NCI-H82 (cell line): ENCODE results near the gene FMO4.
"Not testable (repeated sequence)": the region's sequence is repeated elsewhere in the genome, so short reads cannot be mapped to it uniquely, and the experiment has no call there.

Source experiments
- DNase-seq: peaks from one replicate; lab custom pipeline; 2025; lab: John Stamatoyannopoulos, UW

FMO4 gene

DNA sequence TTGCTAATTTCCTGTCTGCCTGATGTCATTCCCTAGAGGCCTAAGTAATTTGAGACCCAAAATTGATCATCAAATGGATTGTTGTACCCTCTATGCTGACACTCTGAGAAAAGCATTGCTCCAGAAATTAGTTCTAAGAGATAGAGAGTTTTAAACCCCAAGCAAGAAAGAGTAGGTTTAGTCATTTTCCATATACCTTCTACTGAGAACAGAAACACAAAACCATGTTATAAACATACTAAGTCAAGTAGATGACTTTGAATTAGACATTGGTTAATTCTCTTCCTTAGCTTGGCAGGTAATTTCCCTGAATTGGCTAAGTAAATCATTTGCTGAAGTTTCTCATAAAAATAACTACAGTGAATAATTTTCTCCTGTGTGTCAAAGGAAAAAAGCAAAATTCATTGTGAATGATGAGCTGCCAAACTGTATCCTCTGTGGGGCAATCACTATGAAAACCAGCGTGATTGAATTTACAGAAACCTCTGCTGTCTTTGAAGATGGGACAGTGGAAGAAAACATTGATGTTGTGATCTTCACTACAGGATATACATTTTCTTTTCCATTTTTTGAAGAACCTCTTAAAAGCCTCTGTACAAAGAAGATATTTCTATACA is 20.1 kb downstream of the FMO4 start:
- DNase-seq: no peak

DNA sequence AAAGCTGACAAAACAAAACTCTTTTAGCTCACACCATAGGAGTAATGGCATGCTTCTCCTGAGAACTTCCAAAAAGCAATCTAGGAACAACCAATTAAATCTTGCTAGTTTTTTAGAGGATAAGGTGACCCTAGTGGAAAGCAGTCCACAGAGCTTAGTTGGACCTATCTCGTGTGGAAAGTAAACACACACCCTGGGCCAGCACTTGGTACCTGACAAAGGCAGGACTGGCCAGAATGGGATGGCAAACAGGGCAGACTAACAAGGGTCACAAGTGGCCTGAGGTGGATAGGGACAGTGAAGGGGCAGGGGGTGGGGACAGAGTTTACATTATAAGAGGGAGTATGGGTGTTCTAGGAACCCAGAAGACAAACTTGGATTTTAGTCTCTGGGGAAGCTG is 22.0 kb downstream of the FMO4 start:
- no peak for DNase-seq

DNA sequence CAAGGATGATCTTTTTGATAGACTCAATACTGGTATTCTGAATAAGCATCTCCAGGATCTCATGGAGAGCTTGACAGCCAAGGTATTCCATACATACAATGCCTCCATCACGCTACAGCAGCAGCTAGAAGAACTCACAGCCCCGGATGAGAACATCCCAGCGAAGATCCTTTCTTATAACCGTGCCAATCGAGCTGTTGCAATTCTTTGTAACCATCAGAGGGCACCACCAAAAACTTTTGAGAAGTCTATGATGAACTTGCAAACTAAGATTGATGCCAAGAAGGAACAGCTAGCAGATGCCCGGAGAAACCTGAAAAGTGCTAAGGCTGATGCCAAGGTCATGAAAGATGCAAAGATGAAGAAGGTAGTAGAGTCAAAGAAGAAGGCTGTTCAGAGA is 25.4 kb downstream of the FMO4 start:
- DNase-seq: not testable (repeated sequence)

DNA sequence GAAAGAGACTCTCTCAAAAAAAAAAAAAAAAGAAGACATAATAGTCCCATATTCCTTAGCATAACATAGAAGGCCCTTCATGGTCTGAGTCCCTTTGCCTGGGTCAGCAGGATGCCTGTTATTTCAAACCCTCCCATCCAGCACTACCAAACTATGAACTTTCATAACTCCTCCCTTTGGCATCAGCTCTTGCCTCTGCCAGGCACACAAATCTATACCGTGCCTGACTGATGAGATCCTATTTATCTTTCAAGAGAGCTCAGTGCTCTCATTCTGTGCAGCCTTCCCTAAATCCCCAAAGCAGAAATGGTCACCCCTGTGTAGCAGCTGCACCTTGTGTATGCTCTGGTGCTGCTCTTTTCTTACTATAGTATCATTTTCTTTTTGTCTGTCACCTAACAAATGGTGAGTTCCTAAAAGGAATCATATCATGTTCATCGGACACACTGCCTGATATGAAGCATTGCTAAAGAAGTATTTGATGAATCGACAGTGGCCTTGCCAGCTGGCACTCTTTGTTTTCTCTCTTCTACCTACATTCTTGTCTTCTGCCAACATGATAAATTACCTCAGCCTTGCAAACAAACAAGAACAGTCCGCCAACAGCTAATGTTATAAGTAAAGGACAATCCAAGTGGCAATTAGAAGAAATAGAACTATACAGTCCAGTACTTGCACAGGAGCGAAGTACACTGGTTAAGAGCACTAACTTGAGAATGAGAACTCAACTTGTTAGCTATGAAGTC is 29.9 kb downstream of the FMO4 start:
- DNase-seq: no peak

DNA sequence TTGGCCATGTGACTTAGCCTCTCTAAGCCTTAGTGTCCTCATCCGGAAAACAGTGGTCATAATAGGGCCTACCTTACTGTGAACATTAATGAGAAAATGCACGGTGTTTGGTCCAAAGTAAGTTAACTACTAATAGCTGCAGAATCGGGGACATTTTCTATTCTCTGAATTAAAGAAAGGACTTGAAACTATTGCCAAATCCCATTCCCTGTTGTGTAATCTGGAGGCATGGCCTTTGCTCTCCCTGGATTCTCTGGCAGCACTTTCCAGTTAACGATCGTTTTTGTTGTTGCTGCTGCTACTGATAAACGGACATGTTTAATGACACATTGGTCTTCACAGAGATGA is 30.5 kb downstream of the FMO4 start:
- DNase-seq: no peak

DNA sequence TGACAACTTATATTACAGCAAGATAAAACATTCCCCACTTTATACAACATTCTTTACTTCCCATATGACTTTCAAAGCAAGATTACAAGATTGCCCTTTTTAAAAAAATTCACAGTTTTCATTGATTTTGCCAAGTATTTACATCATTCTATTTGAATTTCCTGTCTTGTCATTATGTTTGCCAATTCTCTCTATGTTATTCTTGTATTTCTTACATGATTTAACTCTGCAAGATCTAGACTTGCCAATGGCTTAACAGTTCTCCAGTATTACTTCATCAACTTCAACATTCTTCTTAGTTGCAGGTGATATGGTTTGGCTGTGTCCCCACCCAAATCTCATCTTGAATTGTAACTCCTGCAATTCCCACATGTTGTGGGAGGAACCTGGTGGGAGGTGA is 31.6 kb downstream of the FMO4 start:
- no peak for DNase-seq

DNA sequence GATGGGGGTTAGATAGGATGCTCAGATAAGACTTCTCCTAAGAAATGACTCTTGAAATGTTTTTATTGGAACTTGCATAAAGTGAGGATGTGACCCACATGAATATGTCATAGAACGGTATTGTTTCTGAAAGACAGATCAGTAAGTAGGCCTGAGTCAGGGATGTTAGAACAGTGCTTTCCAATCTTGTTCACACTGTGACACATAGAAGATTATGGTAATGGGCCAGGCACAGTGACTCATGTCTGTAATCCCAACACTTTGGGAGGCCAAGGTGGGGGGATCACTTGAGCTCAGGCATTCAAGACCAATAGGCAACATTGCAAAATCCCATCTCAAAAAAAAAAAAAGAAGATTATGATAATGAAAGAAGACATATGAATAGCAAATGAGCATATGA is 32.9 kb downstream of the FMO4 start:
- peak; percentile 17 for DNase-seq

DNA sequence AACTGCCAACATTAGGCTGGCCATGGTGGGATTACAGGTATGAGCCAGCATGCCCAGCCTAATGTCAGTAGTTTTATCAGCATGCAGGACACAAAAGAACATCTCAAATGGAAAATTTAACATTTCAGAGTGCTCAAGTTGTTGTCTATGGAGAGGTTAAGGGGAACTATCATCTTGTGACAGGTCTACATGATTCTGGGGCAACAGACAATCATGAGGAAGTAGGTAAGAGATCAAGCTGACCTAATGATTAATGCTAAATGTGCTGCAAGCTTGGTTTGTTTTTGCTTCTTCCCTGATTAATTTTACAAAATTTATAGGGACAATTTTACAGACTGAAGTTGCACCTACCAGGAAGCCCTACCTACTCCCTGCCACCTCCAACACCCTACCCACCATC is 36.6 kb downstream of the FMO4 start:
- no peak for DNase-seq

DNA sequence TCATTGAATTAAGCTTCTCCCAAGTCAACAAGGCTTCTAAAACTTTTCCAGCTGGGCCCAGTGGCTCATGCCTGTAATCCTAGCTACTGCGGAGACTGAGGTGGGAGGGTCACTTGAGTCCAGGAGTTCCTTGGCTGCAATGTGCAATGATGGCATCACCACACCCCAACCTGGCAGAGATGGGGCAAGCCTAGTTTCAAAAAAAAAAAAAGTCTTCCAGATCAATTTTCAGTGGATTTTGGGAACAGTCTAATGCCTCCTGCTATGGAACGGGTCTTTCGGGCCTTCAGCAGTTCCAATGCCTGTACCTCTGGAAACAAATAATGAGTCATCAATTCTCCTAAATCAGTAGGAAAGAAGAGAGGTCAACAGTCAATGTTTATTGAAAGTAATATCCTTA is 38.0 kb downstream of the FMO4 start:
- peak; percentile 23 for DNase-seq

DNA sequence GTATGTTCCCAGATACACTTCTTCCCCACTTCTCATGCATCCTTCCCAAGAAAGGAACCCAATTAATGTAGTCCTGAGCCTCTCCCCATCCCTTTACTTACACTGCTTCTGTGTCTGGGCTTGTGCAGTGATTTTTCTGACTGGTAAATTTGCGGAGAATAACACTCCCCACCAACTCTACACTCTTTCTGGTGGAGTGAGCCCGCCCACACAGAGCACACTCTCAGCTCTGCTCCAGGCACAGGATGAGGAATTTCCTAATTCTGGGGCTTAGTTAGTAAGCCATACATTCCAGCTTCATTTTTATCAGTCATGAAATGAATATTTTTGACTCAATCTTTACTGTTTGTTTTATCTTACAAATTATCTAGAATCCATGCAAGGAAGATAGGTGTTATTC is 38.6 kb downstream of the FMO4 start:
- no peak for DNase-seq

DNA sequence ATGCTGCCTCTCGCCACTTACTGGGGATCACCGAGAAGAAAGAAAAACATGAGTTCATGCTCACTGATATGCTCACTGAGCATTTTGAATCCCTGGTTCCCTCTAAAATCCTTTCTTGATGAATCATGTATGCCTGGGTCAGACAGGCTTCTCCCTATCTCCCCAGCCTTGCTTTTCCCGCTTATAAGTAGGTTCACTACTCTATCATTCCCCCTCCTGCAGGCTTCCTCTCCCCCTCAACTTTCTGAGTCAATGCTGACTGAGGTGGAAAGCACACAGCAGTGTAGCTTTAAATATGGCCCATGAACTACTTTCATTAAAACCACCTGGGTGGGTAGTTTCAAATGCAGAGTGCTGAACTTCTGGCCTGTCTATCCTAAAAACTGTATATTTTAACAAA is 41.7 kb downstream of the FMO4 start:
- no peak for DNase-seq

DNA sequence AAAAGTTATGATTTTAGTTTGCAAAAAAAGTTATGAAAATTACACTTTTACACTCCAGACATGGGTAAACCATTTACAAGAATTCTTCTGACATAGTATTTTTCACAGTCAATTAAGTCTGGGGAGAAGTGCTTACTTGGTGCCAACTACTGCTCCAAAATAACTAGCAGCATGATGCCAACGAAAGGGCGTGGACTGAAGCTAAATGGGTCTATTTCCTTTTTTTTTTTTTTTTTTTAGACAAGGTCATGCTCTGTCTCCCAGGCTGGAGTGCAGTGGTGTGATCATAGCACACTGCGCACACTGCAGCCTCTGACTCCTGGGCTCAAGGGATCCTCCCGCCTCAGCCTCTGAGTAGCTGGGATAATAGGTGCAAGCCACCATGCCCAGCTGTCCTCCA is 43.2 kb downstream of the FMO4 start:
- DNase-seq: no peak

DNA sequence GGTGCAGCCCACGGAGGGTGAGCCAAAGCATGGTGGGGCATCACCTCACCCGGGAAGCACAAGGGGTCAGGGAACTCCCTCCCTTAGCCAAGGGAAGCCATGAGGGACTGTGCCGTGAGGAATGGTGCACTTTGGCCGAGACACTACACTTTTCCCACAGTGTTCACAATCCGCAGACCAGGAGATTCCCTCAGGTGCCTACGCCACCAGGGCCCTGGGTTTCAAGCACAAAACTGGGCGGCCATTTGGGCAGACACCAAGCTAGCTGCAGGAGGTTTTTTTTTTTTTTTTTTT is 45.3 kb downstream of the FMO4 start:
- not testable (repeated sequence) for DNase-seq

DNA sequence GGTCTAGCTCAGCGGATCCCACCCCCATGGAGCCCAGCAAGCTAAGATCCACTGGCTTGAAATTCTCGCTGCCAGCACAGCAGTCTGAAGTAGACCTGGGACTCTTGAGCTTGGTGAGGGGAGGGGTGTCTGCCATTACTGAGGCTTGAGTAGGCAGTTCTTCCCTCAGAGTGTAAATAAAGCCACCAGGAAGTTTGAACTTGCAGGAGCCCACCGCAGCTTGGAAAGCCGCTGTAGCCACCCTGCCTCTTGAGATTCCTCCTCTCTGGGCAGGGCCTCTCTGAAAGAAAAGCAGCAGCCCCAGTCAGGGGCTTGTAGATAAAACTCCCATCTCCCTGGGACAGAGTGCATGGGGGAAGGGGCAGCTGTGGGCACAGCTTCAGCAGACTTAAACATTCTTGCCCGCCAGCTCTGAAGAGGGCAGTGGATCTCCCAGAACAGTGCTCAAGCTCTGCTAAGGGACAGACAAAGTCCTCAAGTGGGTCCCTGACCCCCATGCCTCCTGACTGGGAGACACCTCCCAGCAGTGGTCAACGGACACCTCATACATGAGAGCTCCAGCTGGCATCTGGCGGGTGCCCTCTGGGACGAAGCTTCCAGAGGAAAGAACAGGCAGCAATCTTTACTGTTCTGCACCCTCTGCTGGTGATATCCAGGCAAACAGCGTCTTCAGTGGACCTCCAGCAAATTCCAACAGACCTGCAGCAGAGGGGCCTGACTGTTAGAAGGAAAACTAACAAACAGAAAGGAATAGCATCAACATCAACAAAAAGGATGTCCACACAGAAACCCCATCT is 45.9 kb downstream of the FMO4 start:
- not testable (repeated sequence) for DNase-seq

DNA sequence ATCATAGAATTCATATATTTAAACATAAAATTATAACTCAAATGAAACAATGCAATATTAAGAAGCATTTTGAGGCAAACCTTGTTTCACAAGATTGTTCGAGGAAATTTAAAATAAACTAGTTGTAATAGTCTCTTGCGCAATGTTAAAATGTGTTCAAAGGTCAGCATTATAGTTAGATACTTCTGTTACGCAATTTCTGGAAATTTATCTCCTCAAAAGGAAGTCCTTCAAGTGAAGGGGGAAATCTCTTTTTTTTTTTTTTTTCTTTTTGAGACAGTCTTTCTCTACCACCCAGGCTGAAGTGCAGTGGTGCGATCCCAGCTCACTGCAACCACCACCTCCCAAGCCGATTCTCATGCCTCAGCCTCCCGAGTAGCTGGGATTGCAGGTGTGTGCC is 52.1 kb downstream of the FMO4 start:
- no peak for DNase-seq

DNA sequence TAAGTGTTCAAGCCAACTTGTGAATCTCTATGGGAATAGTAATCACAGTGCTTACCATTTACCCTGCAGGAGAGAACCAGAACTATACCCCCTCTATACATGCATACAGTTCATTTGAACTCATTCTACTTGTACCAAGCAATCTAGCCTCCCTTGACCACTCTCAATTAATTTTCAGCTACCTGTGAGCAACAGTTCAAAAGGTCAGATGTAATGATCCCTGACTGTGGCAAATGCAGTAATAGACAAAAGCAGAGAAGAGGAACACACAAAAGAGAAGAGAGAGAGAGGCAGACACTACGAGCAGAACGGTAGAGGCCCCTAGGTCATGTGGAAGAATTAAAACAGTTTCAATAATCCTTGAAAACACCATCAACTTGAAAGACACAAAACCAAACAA is 52.8 kb downstream of the FMO4 start:
- no peak for DNase-seq

DNA sequence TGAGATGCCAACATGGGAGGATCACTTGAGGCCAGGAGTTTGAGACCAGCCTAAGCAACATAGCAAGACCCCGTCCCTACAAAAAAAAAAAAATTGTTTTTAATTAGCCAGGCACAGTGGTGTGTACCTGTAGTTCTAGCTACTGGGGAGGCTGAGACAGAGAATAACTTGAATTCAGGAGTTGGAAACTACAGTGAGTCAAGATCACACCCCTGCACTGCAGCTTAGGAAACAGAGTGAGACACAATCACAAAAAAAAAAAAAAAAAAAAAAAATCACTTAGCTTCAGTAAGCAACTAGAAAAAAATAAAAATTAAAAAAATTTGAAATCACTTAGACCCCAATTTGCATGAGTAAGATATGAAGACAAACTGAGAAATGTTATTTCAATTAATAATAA is 53.5 kb downstream of the FMO4 start:
- DNase-seq: no peak

DNA sequence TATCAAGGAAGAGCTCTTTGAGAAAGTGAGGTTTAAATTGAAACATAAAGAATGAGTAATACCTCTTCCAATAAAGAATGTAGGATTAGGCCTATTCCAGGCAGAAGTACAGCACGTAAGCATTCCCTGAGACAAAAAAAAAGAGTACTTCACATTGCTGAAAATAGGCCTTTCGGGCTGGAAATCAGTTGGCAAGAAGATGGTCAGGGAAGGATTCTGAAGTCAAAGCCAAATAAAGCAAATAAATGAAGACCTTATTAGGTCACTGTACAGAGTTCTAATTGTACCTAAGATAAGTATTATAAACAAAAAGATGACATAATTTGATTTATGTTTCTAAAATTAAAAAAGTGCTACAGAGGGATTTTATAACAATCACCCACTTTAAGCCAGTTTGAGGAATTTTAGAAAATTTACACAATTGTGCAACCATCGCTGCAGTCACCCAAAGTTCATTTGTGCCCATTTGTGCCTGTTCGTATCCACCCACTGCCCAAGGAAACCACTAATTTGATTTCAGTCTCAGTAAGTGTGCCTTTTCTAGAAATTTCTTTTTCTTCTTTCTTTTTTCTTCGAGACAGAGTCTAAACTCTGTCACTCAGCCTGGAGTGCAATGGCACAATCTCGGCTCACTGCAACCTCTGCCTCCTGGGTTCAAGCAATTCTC is 58.6 kb downstream of the FMO4 start:
- no peak for DNase-seq

DNA sequence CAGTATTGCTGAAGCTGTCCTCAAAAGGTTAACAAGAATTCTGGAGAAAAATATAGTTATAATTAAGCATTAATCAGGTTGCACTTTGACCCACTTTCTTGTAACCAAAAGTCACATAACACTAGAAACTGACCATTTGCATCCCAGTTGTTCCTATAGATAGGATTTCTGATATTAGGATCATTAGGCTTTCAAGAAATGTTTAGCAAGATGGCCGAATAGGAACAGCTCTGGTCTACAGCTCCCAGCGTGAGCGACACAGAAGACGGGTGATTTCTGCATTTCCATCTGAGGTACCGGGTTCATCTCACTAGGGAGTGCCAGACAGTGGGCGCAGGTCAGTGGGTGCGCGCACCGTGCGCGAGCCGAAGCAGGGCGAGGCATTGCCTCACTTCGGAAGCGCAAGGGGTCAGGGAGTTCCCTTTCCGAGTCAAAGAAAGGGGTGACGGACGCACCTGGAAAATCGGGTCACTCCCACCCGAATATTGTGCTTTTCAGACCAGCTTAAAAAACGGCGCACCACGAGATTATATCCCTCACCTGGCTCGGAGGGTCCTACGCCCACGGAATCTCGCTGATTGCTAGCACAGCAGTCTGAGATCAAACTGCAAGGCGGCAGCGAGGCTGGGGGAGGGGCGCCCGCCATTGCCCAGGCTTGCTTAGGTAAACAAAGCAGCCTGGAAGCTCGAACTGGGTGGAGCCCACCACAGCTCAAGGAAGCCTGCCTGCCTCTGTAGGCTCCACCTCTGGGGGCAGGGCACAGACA is 59.6 kb downstream of the FMO4 start:
- not testable (repeated sequence) for DNase-seq

DNA sequence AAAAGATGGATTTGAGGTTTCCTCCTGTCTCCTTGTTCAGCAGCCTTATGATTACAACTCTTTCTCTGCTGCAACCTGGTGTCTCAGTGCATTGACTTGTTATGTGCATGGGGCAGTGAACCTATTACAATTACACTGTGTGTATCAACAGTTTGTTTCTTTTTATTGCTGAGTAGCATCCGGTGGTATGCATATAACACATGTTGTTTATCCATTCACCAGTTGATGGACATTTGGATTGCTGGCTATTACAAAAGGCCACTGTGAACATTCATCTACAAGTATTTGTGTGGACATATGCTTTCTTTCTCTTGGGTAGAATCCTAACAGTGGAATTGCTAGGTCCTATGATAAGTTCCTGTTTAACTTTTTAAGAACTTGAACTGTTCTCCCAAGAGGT is 65.9 kb downstream of the FMO4 start:
- no peak for DNase-seq

DNA sequence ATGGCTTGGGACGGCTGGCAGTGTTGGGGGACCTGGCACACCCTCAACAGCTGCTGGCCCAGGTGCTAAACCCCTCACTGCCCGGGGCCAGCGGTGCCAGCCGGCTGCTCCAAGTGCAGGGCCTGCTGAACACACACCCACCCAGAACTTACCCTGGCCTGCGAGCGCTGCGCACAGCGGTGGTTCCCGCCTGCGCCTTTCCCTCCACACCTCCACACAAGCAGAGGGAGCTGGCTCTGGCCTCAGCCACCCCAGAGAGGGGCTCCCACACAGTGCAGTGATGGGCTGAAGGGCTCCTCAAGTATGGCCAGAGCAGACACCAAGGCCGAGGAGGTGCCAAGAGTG is 67.9 kb downstream of the FMO4 start:
- DNase-seq: no peak

DNA sequence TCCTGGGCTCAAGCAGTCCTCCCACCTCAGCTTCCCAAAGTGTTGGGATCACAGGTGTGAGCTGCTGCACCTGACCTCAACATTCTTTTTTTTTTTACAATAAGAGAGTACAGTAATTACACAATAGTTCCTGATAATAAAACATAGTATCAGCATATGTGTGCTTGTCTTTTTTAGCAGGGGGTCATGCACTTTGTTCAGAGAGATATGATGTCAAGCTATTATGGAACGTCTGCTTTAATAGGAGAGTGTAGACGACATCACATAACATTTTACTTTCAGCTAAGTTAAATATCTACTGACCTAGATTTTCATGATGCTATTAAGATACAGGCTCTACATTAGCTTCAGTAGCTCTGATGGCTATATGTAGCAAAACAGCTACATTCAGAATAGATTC is 70.5 kb downstream of the FMO4 start:
- DNase-seq: no peak
